Endothelial cell (in vitro differentiated cells): ENCODE data around the gene ATP6V1F. TPM values are rescaled to one million over a fixed set of nuclear protein-coding genes. Genes with fewer than 3 reads are reported as not detected.

Source experiments
- DNase-seq: peaks from one replicate; pipeline ENCODE4 v3.0.0; 2021; ENCODE audit warnings: low spot score
- H3K27ac Mint-ChIP-seq: one replicate; pipeline ENCODE4 v1.8.0; 2021; ENCODE audit warnings: mixed read lengths, inconsistent platforms; ENCODE audit not compliant: unreplicated experiment
- H3K27me3 Mint-ChIP-seq: one replicate; pipeline ENCODE4 v1.8.0; 2021; ENCODE audit warnings: mild to moderate bottlenecking, moderate library complexity, mixed read lengths, inconsistent platforms; ENCODE audit not compliant: unreplicated experiment
- H3K36me3 Mint-ChIP-seq: one replicate; pipeline ENCODE4 v1.8.0; 2021; ENCODE audit warnings: mild to moderate bottlenecking, low read depth, mixed read lengths, inconsistent platforms; ENCODE audit not compliant: unreplicated experiment
- H3K4me1 Mint-ChIP-seq: one replicate; pipeline ENCODE4 v1.8.0; 2021; ENCODE audit warnings: mild to moderate bottlenecking, mixed read lengths, inconsistent platforms; ENCODE audit not compliant: unreplicated experiment
- H3K4me3 Mint-ChIP-seq: one replicate; pipeline ENCODE4 v1.8.0; 2021; ENCODE audit warnings: mild to moderate bottlenecking, mixed read lengths, inconsistent platforms; ENCODE audit not compliant: unreplicated experiment
- H3K9me3 Mint-ChIP-seq: one replicate; pipeline ENCODE4 v1.8.0; 2021; ENCODE audit warnings: mixed read lengths, inconsistent platforms; ENCODE audit not compliant: unreplicated experiment
- CTCF ChIP-seq: fragments of 200-600 bp; sonication (generic); IDR thresholded peaks from one replicate; pipeline ENCODE4 v1.5.0; 2021; ENCODE audit warnings: antibody characterized with exemption; ENCODE audit not compliant: unreplicated experiment
- total RNA-seq: library from RNA; stranded (reverse); fragmentation: NEBNext Ultra II Directional; extraction: Animal tissue kit (Norgen Biotek cat#: 25700); gene quantifications from one replicate; pipeline ENCODE4 v1.2.1, GENCODE V29; 2021; ENCODE audit not compliant: unreplicated experiment

Gene ATP6V1F
- total RNA-seq, 1 donor from 2014 or later = 132 TPM

- Mint-ChIP-seq H3K4me1 (no peaks in the 10 kb centered on the region), H3K4me3 (no peak overlapping the region), H3K36me3 (no peaks in the 10 kb centered on the region), H3K27me3 (peaks cover 7% of the 10 kb centered on the region), H3K9me3 (no peaks in the 10 kb centered on the region), H3K27ac (no peak overlapping the region)
- no peak for TF ChIP-seq CTCF
- DNase-seq = no peak
Observed at GRCh38 chr7:128879461-128879938, 16.8 kb downstream of the ATP6V1F start.

GRCh38 chr7:128879939-128880746 lies 17.5 kb downstream of the ATP6V1F start:
- Mint-ChIP-seq H3K4me1 (no peaks in the 10 kb centered on the region), H3K4me3 (no peak overlapping the region), H3K27me3 (peaks cover 7% of the 10 kb centered on the region)

GRCh38 chr7:128880791-128881457 lies 18.3 kb downstream of the ATP6V1F start:
- H3K27me3 Mint-ChIP-seq = peaks cover 10% of the 10 kb centered on the region
- H3K4me3 Mint-ChIP-seq = no peak overlapping the region
- DNase-seq = no peak
- no peaks in the 10 kb centered on the region for H3K4me1 Mint-ChIP-seq
- H3K36me3 Mint-ChIP-seq = no peaks in the 10 kb centered on the region
- no peak for TF ChIP-seq CTCF
- no peaks in the 10 kb centered on the region for H3K9me3 Mint-ChIP-seq
- no peak overlapping the region for H3K27ac Mint-ChIP-seq

More at GRCh38 chr7:128879939-128880746, 17.5 kb downstream of the ATP6V1F start:
- Mint-ChIP-seq H3K36me3 (no peaks in the 10 kb centered on the region), H3K9me3 (no peaks in the 10 kb centered on the region), H3K27ac (no peak overlapping the region)
- TF ChIP-seq CTCF = peak; percentile 35
- DNase-seq = peak; percentile 80

- no peak overlapping the region for H3K4me3 Mint-ChIP-seq
- no peaks in the 10 kb centered on the region for H3K36me3 Mint-ChIP-seq
- H3K4me1 Mint-ChIP-seq = no peaks in the 10 kb centered on the region
- no peak for DNase-seq
- no peaks in the 10 kb centered on the region for H3K9me3 Mint-ChIP-seq
- no peak for TF ChIP-seq CTCF
- peaks cover 7% of the 10 kb centered on the region for H3K27me3 Mint-ChIP-seq
- H3K27ac Mint-ChIP-seq = no peak overlapping the region
Observed at GRCh38 chr7:128881458-128882125, 18.9 kb downstream of the ATP6V1F start.
